GM19468 (cell line): ENCODE results near the gene COL11A2.
"Not testable (repeated sequence)": the region's sequence is repeated elsewhere in the genome, so short reads cannot be mapped to it uniquely, and the experiment has no call there.

Experiments
- ATAC-seq: cut with Tn5 transposase; IDR thresholded peaks from one replicate; pipeline ENCODE4 v1.9.1; 2021; ENCODE audit warnings: mild to moderate bottlenecking, moderate library complexity, moderate number of reproducible peaks; ENCODE audit not compliant: unreplicated experiment; ENCODE audit errors: extremely low read depth

The COL11A2 gene

DNA sequence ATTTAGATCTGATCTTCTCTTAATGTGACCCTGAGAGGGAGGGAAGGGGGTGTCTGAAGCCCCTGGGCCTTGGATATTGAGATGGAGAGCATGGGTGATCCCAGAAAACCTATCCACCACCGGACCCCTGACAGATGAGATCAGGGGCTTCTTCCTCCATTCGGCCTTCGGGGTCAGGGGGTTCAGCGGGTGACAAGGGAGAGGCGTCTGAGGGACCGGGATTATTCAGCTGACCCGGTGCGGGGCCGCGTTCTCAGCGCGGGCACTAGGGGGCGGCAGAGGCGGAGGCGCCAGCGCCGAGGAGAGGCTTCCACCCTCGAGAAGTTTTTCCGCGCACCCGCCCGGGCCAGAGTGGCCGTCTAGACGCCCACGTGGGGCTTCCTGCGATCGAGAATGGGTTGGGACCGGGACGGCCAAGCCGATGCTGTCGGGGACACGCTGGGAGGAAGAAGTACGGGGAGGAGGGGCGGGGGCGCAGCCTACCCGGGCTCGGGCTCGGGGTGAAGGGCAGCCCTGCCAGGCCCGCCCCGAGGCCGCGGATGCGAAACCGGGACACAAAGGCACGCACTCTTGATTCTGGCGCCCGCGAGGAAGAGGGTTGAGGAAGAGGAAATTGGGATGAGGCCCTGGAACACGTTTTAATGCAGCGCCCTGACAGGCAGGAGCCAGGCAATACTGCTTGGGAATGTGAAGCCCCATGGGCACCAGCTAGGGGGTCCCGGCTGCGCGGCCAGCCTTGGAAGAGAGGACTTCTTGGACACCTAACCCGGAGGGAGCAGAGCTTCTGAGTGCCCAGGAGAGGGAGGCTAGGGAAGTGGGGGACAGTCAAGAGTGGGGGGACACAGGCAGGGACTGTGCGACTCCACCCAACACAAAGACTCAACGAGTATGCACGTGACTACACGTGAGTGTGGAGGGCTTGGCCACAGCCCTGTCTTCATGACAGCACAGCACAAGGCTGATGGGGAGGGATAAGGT, 30.6 kb downstream of the COL11A2 start:
- ATAC-seq, result no peak

- no peak for ATAC-seq
These were observed 31.4 kb downstream of the COL11A2 start for GRCh38 chr6:33160728-33161344.

DNA sequence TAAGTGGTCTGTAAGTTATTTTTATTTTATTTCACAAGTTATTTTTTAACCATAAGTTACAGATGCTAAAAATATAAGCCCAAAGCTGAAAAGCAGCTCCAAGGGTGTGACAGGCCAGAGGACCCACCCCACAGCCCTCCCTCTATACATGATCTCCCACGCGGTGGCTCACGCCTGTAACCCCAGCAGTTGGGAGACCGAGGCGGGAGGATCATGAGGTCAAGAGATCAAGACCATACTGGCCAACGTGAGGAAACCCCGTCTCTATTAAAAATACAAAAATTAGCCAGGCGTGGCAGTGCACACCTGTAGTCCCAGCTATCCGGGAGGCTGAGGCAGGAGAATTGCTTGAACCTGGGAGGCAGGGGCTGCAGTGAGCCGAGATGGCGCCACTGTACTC, 32.2 kb downstream of the COL11A2 start:
- no peak for ATAC-seq

- no peak for ATAC-seq
These were observed 35.3 kb downstream of the COL11A2 start for GRCh38 chr6:33156964-33157363.

DNA sequence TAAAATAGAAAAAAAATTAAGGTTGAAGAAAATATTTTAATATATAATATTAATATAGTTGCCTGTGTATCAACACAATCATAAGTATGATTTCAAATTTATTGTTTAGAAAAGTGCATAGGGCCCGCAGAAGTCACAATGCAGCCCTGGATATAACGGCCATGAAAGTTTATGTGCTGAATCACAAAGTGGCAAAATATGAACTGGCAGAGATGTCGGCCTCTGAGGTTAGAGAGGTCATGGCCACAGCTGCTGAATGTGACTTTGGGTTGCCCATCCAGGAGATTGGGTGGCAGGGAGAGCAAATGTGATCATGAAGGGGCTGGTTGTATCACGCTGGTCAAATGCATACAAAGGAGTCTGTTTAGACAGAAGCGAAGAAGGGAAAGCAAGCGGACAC, 35.7 kb downstream of the COL11A2 start:
- ATAC-seq, result no peak

- ATAC-seq, result no peak
These were observed 37.9 kb downstream of the COL11A2 start for GRCh38 chr6:33154349-33154748.

DNA sequence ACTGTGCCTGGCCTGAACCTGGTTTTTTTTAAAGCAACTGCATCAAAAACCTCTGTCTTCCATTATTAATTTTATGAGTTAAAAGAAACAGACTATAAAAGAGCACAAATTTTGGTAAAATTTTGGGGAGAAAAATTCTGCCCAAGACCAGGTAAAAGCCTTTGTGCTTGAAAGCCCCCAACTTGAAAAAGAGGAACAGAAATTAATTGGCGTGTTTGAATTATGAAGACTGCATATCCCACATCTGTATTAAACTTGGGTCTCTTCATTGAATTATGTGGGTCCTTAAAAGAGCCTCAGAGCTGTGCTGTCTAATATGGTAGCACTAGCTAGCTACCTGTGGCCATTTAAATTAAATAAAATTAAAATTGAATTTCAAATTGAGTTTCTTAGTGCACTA, 41.2 kb downstream of the COL11A2 start:
- ATAC-seq, result no peak

- ATAC-seq, result not testable (repeated sequence)
These were observed 41.7 kb downstream of the COL11A2 start for GRCh38 chr6:33150560-33150959.

GRCh38 chr6:33147807-33148666, 44.2 kb downstream of the COL11A2 start:
- ATAC-seq, result no peak

DNA sequence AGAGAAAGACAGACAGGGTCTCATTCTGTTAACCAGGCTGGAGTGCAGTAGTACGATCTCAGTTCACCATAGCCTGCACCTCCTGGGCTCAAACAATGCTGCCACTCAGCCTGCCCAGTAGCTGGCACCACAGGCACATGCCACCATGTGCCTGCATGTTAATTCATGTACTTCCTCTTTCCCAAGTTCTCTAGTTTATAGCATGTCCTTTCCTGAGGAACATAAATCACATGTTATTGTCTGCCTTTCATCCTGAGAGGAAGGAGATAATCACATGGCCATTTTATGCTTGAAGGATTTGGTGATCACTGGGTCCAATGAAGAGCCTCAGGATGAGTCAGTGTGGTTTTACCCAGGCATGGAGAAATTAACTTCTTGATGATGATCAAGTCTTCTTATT, 47.9 kb downstream of the COL11A2 start:
- no peak for ATAC-seq

- no peak for ATAC-seq
These were observed 49.0 kb downstream of the COL11A2 start for GRCh38 chr6:33143113-33143770.

GRCh38 chr6:33142501-33143070, 49.7 kb downstream of the COL11A2 start:
- no peak for ATAC-seq

GRCh38 chr6:33140556-33140955, 51.7 kb downstream of the COL11A2 start:
- ATAC-seq, result no peak

GRCh38 chr6:33139596-33140206, 52.6 kb downstream of the COL11A2 start:
- no peak for ATAC-seq

- ATAC-seq, result no peak
These were observed 55.9 kb downstream of the COL11A2 start for GRCh38 chr6:33136310-33136900.

GRCh38 chr6:33132081-33132524, 60.2 kb downstream of the COL11A2 start:
- no peak for ATAC-seq

- no peak for ATAC-seq
These were observed 63.9 kb downstream of the COL11A2 start for GRCh38 chr6:33128318-33128717.

DNA sequence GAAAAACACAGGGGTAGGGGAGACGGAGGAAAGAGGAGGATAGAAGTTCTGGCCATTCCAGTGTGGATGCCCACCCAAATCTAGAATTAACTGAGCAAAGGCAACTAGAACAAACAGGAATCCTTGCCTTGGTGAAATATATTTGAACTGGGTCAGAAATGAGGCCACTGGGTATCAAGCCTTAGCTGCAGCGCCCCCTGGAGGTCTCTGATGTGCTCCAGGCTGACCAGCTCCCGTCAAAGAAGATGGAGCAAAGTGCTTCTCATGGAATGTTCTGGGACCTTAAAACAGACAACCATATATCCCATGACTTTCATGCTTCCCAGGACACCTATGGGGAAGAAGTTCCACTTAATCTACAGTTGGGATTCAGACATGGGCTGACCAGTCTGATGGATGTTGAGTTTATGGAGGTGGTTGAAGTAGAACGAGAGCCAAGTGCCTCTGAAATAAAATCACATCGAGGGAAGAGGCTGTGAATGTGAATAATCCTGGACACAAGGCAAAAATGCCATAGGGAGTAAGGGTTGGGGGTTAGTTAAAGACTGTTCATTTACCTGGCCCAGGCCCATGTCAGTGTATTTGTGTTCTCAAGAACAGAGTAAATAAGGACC, 66.1 kb downstream of the COL11A2 start:
- no peak for ATAC-seq
